GM23338 (cell line): ENCODE results near the gene B4GALNT4. TPM values are rescaled to one million over a fixed set of nuclear protein-coding genes. Genes with fewer than 3 reads are reported as not detected.

Source experiments
- ATAC-seq: fragments of 200-7000 bp; cut with Tn5 transposase; 3 replicates; pipeline ENCODE4 v1.9.1; 2020
- DNase-seq: peaks from one replicate; pipeline ENCODE4 v3.0.0-alpha.2; 2015; ENCODE audit warnings: low spot score
- H2AFZ ChIP-seq: fragments of 200-600 bp; sonication (generic); 2 replicates; pipeline ENCODE4 v1.8.0; 2016; ENCODE audit warnings: antibody characterized with exemption, mild to moderate bottlenecking, moderate library complexity
- H3F3A ChIP-seq: fragments of 200-600 bp; sonication (generic); replicated peaks from 2 replicates; pipeline ENCODE4 v1.8.0; 2017; ENCODE audit warnings: antibody characterized with exemption, mixed run types, low read depth
- H3K27ac ChIP-seq: fragments of 200-600 bp; sonication (generic); 2 replicates; pipeline ENCODE4 v1.6.1; 2016; ENCODE audit warnings: low read depth
- H3K27me3 ChIP-seq: fragments of 200-600 bp; sonication (generic); 2 replicates; pipeline ENCODE4 v1.8.0; 2016; ENCODE audit warnings: mild to moderate bottlenecking, mixed run types, moderate library complexity; ENCODE audit not compliant: insufficient read depth
- H3K36me3 ChIP-seq: fragments of 200-600 bp; sonication (generic); 2 replicates; pipeline ENCODE4 v1.8.0; 2016; ENCODE audit warnings: mild to moderate bottlenecking; ENCODE audit not compliant: insufficient read depth
- H3K4me1 ChIP-seq: fragments of 200-600 bp; sonication (generic); 2 replicates; pipeline ENCODE4 v1.8.0; 2016; ENCODE audit warnings: mild to moderate bottlenecking, moderate library complexity; ENCODE audit not compliant: insufficient read depth
- H3K4me2 ChIP-seq: fragments of 200-600 bp; sonication (generic); 2 replicates; pipeline ENCODE4 v1.7.1; 2017; ENCODE audit warnings: mixed run types
- H3K4me3 ChIP-seq: fragments of 200-600 bp; sonication (generic); 2 replicates; pipeline ENCODE4 v1.6.1; 2016; ENCODE audit warnings: mixed run types
- H3K79me2 ChIP-seq: fragments of 200-600 bp; sonication (generic); replicated peaks from 2 replicates; pipeline ENCODE4 v1.8.0; 2017; ENCODE audit warnings: mild to moderate bottlenecking; ENCODE audit not compliant: insufficient read depth
- H3K9me2 ChIP-seq: fragments of 200-600 bp; sonication (generic); 2 replicates; pipeline ENCODE4 v1.8.0; 2017; ENCODE audit not compliant: insufficient read depth
- H4K20me1 ChIP-seq: fragments of 200-600 bp; sonication (generic); replicated peaks from 2 replicates; pipeline ENCODE4 v1.8.0; 2017; ENCODE audit warnings: mild to moderate bottlenecking; ENCODE audit not compliant: insufficient read depth
- H3K27ac Mint-ChIP-seq: 2 replicates; pipeline ENCODE4 v1.8.0; 2020; ENCODE audit warnings: inconsistent platforms, mild to moderate bottlenecking, moderate library complexity, mixed read lengths
- H3K27me3 Mint-ChIP-seq: 3 replicates; pipeline ENCODE4 v1.8.0; 2022; ENCODE audit warnings: low read depth, mild to moderate bottlenecking, moderate library complexity, mixed read lengths, inconsistent platforms; ENCODE audit not compliant: insufficient read depth, poor library complexity
- H3K36me3 Mint-ChIP-seq: 3 replicates; pipeline ENCODE4 v1.8.0; 2021; ENCODE audit warnings: low read depth, mild to moderate bottlenecking, inconsistent platforms, moderate library complexity, mixed read lengths
- H3K4me1 Mint-ChIP-seq: 3 replicates; pipeline ENCODE4 v1.8.0; 2020; ENCODE audit warnings: mild to moderate bottlenecking, inconsistent platforms, mixed read lengths
- H3K4me3 Mint-ChIP-seq: 3 replicates; pipeline ENCODE4 v1.8.0; 2021; ENCODE audit warnings: moderate library complexity, mild to moderate bottlenecking, inconsistent platforms, mixed read lengths
- H3K9me3 Mint-ChIP-seq: 3 replicates; pipeline ENCODE4 v1.8.0; 2020; ENCODE audit warnings: moderate library complexity, mild to moderate bottlenecking, inconsistent platforms, mixed read lengths
- EZH2 ChIP-seq: fragments of 200-600 bp; sonication (generic); IDR thresholded peaks from one replicate; pipeline ENCODE4 v1.8.0; 2017; ENCODE audit warnings: antibody characterized with exemption, mild to moderate bottlenecking, low read depth; ENCODE audit not compliant: unreplicated experiment
- EZH2phosphoT487 ChIP-seq: fragments of 200-600 bp; sonication (generic); IDR thresholded peaks from one replicate; pipeline ENCODE4 v1.8.1; 2018; ENCODE audit warnings: antibody characterized with exemption; ENCODE audit not compliant: unreplicated experiment
- JUNB ChIP-seq: IDR thresholded peaks from one replicate; pipeline ENCODE4 v1.6.1; 2016; ENCODE audit warnings: antibody characterized with exemption; ENCODE audit not compliant: unreplicated experiment
- NANOG ChIP-seq: IDR thresholded peaks from 2 replicates; pipeline ENCODE4 v1.6.1; 2016; ENCODE audit warnings: antibody characterized with exemption, borderline replicate concordance
- POLR2AphosphoS5 ChIP-seq: IDR thresholded peaks from 2 replicates; pipeline ENCODE4 v1.6.1; 2016; ENCODE audit warnings: antibody characterized with exemption, low read depth
- STAT1 ChIP-seq: IDR thresholded peaks from one replicate; pipeline ENCODE4 v1.6.1; 2016; ENCODE audit warnings: antibody characterized with exemption; ENCODE audit not compliant: unreplicated experiment
- ZNF114 ChIP-seq: fragments of 250-450 bp; sonication (Bioruptor Pico); IDR thresholded peaks from 2 replicates; pipeline ENCODE4 v1.5.0; 2020; ENCODE audit warnings: mild to moderate bottlenecking, moderate library complexity
- ZNF331 ChIP-seq: fragments of 250-450 bp; sonication (Bioruptor Pico); IDR thresholded peaks from 2 replicates; pipeline ENCODE4 v1.5.0; 2020; ENCODE audit warnings: low read depth, mild to moderate bottlenecking, moderate library complexity
- polyA plus RNA-seq: library from polyadenylated mRNA; unstranded; fragments of >200 nt; fragmentation: Nextera tagmentation; extraction: Ambion mirVana; gene quantifications from 2 replicates; pipeline ENCODE4 v1.2.1, GENCODE V29; 2016
- total RNA-seq: library from RNA; depleted of rRNA; stranded (reverse); fragments of >200 nt; shearing (Covaris generic); gene quantifications from 2 replicates; pipeline ENCODE4 v1.2.3, GENCODE V29; 2014
- TF ChIP-seq, protein P1 (sequence below), 2 experiments: fragments of 200-600 bp in 1 of 2; sonication (generic) in 1 of 2; conservative IDR thresholded peaks; 2 replicates each; pipeline versions ENCODE4 v1.5.1 to v1.6.1; 2016 to 2017; ENCODE audit warnings: antibody characterized with exemption in 2 of 2, low read depth in 2 of 2, mild to moderate bottlenecking in 2 of 2, moderate library complexity in 1 of 2
- TF ChIP-seq, protein P2 (sequence below): IDR thresholded peaks from 2 replicates; pipeline ENCODE4 v1.6.1; 2016; ENCODE audit warnings: antibody characterized with exemption
- TF ChIP-seq, protein P3 (sequence below): IDR thresholded peaks from one replicate; pipeline ENCODE4 v1.6.1; 2018; ENCODE audit warnings: antibody characterized with exemption; ENCODE audit not compliant: unreplicated experiment
- TF ChIP-seq, protein P4 (sequence below): fragments of 250-450 bp; sonication (Bioruptor Pico); IDR thresholded peaks from 2 replicates; pipeline ENCODE4 v1.5.0; 2020; ENCODE audit warnings: mild to moderate bottlenecking, moderate library complexity

The B4GALNT4 gene
- total and polyA plus RNA-seq, 2 experiments from 2014 or later, result 49.9 to 92.6 TPM

DNA sequence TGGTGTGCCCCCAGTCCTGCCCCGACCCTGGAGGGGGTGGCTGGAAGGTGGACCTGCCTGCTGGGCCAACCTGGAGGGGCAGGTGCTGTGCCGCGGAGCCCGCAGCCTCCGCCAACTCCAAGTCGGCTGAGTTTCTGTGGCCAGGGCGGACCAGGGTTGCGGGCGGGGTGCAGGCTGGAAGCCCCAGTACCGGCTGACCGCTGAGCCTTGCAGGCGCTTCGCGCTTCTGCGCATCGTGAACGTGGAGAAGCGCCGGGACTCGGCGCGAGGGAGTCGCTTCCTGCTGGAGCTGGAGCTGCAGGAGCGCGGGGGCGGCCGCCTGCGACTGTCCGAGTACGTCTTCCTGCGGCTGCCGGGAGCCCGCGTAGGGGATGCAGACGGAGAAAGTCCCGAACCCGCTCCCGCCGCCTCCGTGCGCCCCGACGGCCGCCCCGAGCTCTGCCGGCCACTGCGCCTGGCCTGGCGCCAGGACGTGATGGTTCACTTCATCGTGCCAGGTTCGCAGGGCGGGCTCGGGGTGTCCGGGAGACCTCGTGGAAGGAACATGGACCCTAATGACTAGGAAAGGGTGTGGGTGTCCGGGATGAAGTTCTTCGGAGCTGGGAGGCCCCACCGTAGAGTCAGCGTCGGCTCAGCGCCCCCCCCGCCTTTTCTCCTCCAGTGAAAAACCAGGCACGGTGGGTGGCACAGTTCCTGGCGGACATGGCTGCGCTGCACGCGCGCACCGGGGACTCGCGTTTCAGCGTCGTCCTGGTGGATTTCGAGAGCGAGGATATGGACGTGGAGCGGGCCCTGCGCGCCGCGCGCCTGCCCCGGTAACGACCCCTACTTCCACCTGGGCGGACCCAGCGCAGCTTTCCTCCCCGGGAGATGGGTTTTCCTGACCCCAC, 10.2 kb downstream of the B4GALNT4 start:
- Mint-ChIP-seq H3K4me1 (no peaks in the 10 kb centered on the region; the same call in 2 of the 3 replicates), H3K4me3 (no peak overlapping the region), H3K27me3 (peaks cover 20% of the 10 kb centered on the region), H3K27ac (no peak overlapping the region), H3K9me3 (peaks cover 7% of the 10 kb centered on the region; the same call in 2 of the 3 replicates), H3K36me3 (peaks cover 39% of the 10 kb centered on the region)
- no peak for DNase-seq
- Histone ChIP-seq H3K27ac (no peak overlapping the region), H3K9me2 (no peaks in the 10 kb centered on the region), H3K79me2 (no peaks in the 10 kb centered on the region), H3K36me3 (no peaks in the 10 kb centered on the region), H3K4me1 (no peaks in the 10 kb centered on the region), H3F3A (no peaks in the 10 kb centered on the region; the same call in 1 of the 2 replicates), H3K4me3 (no peak overlapping the region), H2AFZ (no peak overlapping the region), H3K27me3 (no peaks in the 10 kb centered on the region), H3K4me2 (no peak overlapping the region), H4K20me1 (no peaks in the 10 kb centered on the region)
- ATAC-seq, result peak; percentile 6; the same call in 2 of the 3 replicates
- TF ChIP-seq, protein P1, sequence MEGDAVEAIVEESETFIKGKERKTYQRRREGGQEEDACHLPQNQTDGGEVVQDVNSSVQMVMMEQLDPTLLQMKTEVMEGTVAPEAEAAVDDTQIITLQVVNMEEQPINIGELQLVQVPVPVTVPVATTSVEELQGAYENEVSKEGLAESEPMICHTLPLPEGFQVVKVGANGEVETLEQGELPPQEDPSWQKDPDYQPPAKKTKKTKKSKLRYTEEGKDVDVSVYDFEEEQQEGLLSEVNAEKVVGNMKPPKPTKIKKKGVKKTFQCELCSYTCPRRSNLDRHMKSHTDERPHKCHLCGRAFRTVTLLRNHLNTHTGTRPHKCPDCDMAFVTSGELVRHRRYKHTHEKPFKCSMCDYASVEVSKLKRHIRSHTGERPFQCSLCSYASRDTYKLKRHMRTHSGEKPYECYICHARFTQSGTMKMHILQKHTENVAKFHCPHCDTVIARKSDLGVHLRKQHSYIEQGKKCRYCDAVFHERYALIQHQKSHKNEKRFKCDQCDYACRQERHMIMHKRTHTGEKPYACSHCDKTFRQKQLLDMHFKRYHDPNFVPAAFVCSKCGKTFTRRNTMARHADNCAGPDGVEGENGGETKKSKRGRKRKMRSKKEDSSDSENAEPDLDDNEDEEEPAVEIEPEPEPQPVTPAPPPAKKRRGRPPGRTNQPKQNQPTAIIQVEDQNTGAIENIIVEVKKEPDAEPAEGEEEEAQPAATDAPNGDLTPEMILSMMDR (conservative IDR thresholded peaks at IDR 0.05; ENCODE audit: low read depth in 2 of 2), result no peak
- no peak for TF ChIP-seq ZNF331
- no peak for TF ChIP-seq EZH2phosphoT487
- TF ChIP-seq NANOG, result no peak
- TF ChIP-seq, protein P2, sequence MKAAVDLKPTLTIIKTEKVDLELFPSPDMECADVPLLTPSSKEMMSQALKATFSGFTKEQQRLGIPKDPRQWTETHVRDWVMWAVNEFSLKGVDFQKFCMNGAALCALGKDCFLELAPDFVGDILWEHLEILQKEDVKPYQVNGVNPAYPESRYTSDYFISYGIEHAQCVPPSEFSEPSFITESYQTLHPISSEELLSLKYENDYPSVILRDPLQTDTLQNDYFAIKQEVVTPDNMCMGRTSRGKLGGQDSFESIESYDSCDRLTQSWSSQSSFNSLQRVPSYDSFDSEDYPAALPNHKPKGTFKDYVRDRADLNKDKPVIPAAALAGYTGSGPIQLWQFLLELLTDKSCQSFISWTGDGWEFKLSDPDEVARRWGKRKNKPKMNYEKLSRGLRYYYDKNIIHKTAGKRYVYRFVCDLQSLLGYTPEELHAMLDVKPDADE, result no peak
- TF ChIP-seq, protein P3, sequence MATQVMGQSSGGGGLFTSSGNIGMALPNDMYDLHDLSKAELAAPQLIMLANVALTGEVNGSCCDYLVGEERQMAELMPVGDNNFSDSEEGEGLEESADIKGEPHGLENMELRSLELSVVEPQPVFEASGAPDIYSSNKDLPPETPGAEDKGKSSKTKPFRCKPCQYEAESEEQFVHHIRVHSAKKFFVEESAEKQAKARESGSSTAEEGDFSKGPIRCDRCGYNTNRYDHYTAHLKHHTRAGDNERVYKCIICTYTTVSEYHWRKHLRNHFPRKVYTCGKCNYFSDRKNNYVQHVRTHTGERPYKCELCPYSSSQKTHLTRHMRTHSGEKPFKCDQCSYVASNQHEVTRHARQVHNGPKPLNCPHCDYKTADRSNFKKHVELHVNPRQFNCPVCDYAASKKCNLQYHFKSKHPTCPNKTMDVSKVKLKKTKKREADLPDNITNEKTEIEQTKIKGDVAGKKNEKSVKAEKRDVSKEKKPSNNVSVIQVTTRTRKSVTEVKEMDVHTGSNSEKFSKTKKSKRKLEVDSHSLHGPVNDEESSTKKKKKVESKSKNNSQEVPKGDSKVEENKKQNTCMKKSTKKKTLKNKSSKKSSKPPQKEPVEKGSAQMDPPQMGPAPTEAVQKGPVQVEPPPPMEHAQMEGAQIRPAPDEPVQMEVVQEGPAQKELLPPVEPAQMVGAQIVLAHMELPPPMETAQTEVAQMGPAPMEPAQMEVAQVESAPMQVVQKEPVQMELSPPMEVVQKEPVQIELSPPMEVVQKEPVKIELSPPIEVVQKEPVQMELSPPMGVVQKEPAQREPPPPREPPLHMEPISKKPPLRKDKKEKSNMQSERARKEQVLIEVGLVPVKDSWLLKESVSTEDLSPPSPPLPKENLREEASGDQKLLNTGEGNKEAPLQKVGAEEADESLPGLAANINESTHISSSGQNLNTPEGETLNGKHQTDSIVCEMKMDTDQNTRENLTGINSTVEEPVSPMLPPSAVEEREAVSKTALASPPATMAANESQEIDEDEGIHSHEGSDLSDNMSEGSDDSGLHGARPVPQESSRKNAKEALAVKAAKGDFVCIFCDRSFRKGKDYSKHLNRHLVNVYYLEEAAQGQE, result no peak
- TF ChIP-seq, protein P4, sequence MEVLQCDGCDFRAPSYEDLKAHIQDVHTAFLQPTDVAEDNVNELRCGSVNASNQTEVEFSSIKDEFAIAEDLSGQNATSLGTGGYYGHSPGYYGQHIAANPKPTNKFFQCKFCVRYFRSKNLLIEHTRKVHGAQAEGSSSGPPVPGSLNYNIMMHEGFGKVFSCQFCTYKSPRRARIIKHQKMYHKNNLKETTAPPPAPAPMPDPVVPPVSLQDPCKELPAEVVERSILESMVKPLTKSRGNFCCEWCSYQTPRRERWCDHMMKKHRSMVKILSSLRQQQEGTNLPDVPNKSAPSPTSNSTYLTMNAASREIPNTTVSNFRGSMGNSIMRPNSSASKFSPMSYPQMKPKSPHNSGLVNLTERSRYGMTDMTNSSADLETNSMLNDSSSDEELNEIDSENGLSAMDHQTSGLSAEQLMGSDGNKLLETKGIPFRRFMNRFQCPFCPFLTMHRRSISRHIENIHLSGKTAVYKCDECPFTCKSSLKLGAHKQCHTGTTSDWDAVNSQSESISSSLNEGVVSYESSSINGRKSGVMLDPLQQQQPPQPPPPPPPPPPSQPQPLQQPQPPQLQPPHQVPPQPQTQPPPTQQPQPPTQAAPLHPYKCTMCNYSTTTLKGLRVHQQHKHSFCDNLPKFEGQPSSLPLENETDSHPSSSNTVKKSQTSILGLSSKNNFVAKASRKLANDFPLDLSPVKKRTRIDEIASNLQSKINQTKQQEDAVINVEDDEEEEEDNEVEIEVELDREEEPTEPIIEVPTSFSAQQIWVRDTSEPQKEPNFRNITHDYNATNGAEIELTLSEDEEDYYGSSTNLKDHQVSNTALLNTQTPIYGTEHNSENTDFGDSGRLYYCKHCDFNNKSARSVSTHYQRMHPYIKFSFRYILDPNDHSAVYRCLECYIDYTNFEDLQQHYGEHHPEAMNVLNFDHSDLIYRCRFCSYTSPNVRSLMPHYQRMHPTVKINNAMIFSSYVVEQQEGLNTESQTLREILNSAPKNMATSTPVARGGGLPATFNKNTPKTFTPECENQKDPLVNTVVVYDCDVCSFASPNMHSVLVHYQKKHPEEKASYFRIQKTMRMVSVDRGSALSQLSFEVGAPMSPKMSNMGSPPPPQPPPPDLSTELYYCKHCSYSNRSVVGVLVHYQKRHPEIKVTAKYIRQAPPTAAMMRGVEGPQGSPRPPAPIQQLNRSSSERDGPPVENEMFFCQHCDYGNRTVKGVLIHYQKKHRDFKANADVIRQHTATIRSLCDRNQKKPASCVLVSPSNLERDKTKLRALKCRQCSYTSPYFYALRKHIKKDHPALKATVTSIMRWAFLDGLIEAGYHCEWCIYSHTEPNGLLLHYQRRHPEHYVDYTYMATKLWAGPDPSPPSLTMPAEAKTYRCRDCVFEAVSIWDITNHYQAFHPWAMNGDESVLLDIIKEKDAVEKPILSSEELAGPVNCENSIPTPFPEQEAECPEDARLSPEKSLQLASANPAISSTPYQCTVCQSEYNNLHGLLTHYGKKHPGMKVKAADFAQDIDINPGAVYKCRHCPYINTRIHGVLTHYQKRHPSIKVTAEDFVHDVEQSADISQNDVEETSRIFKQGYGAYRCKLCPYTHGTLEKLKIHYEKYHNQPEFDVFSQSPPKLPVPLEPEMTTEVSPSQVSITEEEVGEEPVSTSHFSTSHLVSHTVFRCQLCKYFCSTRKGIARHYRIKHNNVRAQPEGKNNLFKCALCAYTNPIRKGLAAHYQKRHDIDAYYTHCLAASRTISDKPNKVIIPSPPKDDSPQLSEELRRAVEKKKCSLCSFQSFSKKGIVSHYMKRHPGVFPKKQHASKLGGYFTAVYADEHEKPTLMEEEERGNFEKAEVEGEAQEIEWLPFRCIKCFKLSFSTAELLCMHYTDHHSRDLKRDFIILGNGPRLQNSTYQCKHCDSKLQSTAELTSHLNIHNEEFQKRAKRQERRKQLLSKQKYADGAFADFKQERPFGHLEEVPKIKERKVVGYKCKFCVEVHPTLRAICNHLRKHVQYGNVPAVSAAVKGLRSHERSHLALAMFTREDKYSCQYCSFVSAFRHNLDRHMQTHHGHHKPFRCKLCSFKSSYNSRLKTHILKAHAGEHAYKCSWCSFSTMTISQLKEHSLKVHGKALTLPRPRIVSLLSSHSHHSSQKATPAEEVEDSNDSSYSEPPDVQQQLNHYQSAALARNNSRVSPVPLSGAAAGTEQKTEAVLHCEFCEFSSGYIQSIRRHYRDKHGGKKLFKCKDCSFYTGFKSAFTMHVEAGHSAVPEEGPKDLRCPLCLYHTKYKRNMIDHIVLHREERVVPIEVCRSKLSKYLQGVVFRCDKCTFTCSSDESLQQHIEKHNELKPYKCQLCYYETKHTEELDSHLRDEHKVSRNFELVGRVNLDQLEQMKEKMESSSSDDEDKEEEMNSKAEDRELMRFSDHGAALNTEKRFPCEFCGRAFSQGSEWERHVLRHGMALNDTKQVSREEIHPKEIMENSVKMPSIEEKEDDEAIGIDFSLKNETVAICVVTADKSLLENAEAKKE, result no peak
- TF ChIP-seq EZH2, result no peak
- no peak for TF ChIP-seq POLR2AphosphoS5
- TF ChIP-seq ZNF114 (CRISPR knock-in tag), result no peak
- TF ChIP-seq STAT1, result no peak
- TF ChIP-seq JUNB, result no peak
